K562 treated with DMSO at 1 percent for 4 hours (cell line): ENCODE measurements around the gene ARHGEF26. TPM values are rescaled to one million over a fixed set of nuclear protein-coding genes. Genes with fewer than 3 reads are reported as not detected.

ENCODE experiments used
- total RNA-seq: library from RNA; unstranded; fragments of 300-600 nt; gene quantifications from 2 replicates; pipeline ENCODE4 v1.2.3, GENCODE V29; 2022; ENCODE audit not compliant: insufficient read depth

ARHGEF26 gene, protein sequence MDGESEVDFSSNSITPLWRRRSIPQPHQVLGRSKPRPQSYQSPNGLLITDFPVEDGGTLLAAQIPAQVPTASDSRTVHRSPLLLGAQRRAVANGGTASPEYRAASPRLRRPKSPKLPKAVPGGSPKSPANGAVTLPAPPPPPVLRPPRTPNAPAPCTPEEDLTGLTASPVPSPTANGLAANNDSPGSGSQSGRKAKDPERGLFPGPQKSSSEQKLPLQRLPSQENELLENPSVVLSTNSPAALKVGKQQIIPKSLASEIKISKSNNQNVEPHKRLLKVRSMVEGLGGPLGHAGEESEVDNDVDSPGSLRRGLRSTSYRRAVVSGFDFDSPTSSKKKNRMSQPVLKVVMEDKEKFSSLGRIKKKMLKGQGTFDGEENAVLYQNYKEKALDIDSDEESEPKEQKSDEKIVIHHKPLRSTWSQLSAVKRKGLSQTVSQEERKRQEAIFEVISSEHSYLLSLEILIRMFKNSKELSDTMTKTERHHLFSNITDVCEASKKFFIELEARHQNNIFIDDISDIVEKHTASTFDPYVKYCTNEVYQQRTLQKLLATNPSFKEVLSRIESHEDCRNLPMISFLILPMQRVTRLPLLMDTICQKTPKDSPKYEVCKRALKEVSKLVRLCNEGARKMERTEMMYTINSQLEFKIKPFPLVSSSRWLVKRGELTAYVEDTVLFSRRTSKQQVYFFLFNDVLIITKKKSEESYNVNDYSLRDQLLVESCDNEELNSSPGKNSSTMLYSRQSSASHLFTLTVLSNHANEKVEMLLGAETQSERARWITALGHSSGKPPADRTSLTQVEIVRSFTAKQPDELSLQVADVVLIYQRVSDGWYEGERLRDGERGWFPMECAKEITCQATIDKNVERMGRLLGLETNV
- 0.27 TPM in 1 of 2 replicates, not detected in the other for total RNA-seq

GRCh38 chr3:154120961-154121700, at the start of gene ARHGEF26:
ARHGEF26 (plus strand) TSS chr3:154121390; CDS start chr3:154121993, 603 bp downstream.

Other genes starting within 250 kb of the ARHGEF26 start
- 9.0 and 26.7 TPM in 2 replicates for gene DHX36, start 203.1 kb downstream of the ARHGEF26 start, total RNA-seq